ENCODE results near the gene CRYBA2.

GRCh38 chr2:219018286-219018685 lies 25.1 kb upstream of the CRYBA2 start:
- no peak for TF ChIP-seq CTCF (IDR thresholded peaks at IDR 0.05; ENCODE audit: extremely low read depth in 1 of 2, insufficient read depth in 1 of 2, low read depth in 1 of 2, low read length in 2 of 2)
- no peak for TF ChIP-seq POLR2A (IDR thresholded peaks at IDR 0.05; ENCODE audit: low read depth, low read length)
- TF ChIP-seq POLR2AphosphoS5 (IDR thresholded peaks at IDR 0.05; ENCODE audit: insufficient read depth, low read depth, low read length), result no peak
- no peak for TF ChIP-seq FOS (IDR thresholded peaks at IDR 0.05; ENCODE audit: borderline replicate concordance, insufficient read depth, low read length)
- no peak for TF ChIP-seq MAX (IDR thresholded peaks at IDR 0.05; ENCODE audit: insufficient read depth, insufficient read length)
- TF ChIP-seq EZH2 (IDR thresholded peaks at IDR 0.05; ENCODE audit: borderline replicate concordance, low read depth, low read length, severe bottlenecking), result no peak
- TF ChIP-seq JUN (IDR thresholded peaks at IDR 0.05; ENCODE audit: borderline replicate concordance, insufficient read depth, insufficient read length, low read depth), result no peak
